Measurements from ENCODE around the gene MAP3K2.

The MAP3K2 gene

DNA sequence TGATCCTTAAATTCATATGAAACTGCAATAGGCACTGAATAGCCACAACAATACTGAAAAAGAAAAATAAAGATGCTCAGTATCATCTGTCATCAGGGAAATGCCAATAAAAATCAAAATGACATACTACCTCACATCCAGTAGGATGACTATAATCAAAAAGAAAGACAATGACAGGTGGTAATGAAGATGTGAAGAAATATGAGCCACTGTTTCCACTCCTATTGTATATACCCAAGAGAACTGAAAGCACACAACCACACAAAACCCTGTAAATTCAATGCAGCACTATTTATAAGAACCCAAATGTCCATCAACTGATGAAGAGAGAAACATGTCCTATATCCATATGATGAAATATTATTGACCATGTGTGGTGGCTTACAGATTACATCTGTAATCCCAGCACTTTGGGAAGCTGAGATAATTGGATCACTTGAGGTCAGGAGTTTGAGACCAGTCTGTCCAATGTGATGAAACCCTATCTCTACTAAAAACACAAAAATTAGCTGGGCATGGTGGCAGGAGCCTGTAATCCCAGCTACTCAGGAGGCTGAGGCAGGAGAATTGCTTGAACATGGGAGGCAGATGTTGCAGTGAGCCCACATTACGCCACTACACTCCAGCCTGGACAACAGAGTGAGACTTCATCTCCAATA, 39.9 kb downstream of the MAP3K2 start:
- DNase-seq, result no peak

DNA sequence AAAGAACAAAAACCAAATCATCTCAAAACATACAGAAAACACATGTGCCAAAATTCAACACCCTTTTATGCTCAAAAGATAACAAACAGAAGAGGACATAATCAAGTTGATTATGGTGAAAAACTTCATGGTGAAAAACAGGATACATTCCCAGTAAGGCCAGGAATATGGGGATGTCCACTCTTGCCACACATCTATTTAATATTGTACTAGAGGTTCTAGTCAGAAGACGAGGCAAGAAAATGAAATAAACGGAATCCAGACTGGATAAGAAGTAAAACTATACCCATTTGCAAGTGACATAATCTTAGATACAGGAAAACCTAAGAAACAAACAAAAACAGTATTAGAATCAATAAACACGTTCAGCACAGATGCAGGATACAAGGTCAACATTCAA, 40.8 kb downstream of the MAP3K2 start:
- no peak for DNase-seq

DNA sequence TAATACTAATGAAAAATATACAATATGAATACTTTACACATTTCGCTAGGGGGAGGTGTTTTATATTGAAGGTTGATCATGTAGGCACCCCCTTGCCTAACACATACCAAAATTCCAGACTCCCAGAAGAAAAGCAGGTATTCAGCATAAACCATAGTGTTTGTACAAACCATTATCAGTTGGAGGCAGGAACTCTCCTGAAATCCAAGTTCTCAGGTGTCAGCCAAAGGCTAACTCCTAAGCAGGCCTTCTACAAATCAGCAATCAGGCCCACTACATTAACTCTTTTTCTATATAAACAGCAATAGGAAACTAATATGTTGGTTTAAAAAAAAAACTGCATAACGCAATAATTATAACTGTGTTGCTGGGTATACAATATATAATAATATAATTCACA, 44.5 kb downstream of the MAP3K2 start:
- no peak for DNase-seq

DNA sequence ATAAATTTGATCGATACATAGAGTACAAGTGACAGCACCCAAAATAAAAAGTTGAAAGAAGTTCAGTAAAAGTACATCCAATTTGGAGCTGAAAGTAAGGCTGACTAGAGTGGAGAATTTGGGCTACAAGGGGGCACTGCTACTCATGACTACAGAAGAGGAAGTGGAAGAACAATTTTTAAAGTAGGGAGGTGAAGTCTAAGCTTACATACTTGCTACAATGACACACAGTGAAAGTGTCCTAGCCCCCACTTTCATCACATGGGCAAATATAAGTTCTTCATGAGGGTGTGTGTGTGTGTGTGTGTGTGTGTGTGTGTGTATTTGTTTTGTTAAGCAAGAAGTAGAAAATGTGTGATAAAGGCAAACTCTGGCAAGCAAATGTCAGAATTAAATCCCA, 45.7 kb downstream of the MAP3K2 start:
- no peak for DNase-seq

DNA sequence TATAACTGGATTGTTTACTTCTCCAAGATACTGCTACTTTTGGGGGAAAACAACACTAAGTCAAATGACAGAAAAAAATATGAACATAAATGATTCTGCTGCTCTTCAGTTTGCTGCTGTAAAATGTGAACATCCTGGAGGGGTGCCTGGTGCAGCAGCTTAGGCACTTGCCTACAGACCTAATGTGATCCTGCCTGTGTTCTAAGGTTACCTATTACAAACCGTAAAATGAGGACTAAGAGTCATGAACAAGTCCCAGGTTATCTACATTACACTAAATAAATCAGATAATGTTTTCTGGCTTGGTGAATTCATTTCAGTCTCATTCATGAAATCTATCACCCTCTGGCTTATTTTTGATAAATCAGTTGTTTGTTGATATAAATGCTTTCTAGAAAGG, 55.4 kb downstream of the MAP3K2 start:
- DNase-seq, result no peak

DNA sequence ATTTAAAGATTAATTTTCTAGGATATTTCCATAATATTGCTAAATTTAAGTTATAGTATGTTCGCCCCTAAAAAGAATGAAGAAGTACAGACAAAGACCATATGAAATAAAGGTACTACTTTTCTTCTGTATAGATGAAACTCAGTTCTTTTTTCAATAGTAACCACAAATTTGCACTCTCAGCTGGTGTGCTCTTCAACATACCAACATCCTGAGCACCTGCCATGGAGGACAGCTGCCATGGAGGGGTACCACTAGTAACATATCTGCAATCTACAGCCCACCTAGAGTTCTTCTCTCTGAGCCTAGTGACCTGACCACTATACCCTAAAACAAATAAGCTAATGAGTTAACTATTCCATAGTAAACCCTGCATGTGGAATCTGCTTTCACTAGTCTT, 57.0 kb downstream of the MAP3K2 start:
- no peak for DNase-seq

DNA sequence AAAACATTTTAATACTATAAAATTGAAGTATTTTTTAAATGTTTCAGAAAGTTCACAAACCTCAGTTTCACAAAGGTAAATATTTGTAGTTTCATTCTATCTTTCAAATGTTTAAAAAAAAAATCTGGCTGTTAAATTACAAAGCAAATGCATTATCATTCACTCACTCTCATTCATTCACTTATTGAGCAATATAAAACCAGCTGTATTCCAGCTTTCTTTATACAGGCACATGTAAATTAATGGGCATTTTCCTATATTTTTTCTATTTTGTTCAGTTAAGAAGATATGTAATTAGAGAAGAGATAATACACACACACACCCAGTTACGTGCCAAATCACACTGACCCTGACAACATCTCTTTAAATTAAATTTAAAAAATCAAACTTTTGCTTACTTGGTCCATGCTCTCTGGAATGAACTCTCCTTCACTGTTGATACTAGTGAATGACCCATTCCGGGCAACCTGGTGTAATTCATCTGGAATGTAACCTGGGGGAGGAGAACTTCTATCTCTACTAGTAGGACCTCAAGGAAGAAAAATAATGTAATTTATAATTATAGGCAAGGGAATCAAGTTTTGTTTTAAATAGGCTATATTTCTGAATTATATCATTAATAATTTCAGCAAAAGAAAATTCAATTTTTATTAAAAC, 61.4 kb downstream of the MAP3K2 start:
- no peak for DNase-seq

DNA sequence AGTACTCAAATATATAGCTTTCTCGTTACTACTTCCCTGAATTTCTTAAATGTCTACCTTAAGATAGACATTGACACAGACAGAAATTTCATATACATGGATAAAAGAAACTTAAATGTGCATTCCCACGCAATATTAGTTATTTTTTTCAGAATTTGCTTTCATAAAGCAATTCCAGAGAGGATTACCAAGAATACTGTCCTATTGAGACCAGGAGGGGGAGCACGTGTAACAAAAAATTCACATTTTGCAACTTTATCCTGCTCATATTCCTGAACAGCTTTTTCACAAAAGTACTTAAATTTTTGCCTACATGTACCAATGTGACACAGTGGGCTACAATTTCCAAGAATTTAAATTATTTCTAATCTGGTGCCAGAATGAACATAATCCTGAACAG, 63.1 kb downstream of the MAP3K2 start:
- peak; percentile 16 for DNase-seq

DNA sequence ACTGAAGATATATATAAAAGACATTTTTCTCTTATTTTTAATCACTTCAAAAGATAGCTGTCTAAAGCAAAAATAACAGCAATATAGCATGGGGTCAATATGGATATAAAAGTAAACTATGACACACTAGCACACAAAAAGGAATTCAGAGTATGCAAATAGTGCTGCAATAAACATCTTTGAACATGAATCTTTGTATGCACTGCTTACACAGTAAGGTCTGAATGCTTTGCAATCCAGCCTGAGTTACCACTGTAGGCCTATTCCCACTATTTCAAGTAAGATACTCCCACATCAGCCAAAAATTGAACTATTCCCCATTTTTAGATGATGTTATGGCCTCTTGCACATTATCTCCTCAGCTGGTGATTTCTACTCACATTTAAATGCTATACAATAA, 66.5 kb downstream of the MAP3K2 start:
- no peak for DNase-seq

DNA sequence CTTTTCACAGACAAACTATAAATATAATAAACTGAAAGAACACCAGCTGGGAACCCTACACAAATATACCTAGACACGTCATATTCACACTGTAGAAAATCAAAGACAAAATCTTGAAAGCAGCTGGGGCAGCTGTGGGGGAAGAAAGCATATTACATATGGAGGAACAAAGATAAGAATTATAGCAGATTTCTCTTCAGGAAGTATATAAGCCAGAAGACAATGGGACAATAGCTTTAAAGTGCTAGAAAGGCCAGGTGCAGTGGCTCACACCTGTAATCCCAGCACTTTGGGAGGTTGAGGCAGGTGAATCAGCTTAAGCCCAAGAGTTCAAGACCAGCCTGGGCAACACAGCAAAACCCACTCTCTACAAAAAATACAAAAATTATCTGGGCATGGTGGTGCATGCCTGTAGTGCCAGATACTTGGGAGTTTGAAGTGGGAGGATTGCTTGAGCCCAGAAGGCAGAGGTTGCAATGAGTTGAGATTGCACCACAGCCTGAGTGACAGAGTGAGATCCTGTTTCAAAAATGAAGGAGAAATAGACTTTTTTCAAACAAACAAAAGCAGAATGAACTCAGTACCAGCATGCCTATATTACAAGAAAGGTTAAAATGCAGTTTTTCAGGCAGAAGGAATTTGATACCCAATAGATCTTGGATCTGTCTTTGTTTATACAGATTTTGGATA, 67.0 kb downstream of the MAP3K2 start:
- DNase-seq, result no peak

DNA sequence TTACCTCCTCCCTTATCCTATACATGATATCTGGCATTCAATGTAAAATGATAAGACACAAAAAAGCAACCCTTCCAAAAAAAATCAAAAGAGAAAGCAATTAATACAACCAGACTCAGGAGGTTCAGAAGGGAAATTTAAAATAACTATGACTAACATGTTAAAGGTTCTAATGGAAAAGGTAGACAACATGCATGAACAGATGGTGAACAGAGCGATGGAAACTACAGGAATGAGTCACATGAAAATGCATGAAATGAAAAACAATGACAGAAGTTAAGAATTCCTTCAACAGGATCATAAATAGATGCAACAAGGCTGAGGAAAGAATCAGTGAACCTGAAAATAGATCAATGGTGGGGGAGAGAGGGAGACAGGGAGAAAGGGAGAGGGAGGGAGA, 67.7 kb downstream of the MAP3K2 start:
- no peak for DNase-seq

DNA sequence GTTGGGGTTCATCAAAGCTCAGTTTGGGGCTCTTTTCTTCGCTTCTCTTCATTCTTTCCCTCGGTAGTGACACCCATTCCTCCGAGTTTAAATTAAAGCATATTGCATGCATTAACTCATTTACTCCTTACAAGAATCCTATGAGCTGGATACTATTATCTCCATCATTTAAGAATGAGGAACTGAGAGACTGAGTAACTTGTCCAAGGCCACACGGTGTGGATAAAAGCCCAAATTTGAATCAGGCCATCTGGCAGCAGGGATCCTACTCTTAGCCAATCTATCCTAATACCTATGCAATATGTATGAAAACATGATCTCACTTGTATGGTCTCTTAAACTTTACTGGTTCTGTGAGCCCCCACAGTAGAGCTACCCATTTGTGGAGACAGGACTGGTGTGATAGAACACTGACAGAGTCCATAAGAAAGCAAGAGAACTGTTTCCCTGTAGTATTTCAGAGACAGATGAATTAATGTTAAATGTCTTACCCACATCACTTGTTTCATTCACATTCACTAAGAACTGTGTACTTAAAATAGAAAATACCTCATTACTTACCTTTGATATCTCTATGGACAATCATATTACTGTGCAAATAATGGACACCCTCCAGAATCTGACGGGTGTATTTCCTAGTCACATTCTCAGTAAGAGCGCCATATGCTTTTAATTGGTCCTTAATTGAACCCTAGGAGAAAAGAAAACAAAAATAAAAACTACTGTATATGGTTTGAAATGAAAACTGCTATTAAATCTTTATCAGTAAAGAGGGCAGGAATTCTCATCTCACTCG, 73.4 kb downstream of the MAP3K2 start:
- DNase-seq, result no peak

DNA sequence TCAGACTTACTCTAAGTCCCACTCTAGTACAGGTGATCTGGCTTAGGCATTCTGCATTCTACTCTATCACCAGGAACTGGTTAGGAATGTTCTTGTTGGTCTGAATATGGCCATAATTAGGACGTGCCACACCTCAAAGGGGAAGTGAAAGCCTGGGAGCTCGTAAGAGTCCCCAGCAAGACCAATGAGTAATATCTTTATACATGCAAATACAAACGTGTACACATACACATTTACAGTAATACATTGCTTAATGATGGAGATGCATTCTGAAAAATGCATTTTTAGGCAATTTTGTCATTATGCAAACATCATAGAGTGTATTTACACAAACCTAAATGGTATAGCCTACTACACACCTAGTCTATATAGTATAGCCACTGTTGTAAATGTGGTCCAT, 74.4 kb downstream of the MAP3K2 start:
- no peak for DNase-seq

DNA sequence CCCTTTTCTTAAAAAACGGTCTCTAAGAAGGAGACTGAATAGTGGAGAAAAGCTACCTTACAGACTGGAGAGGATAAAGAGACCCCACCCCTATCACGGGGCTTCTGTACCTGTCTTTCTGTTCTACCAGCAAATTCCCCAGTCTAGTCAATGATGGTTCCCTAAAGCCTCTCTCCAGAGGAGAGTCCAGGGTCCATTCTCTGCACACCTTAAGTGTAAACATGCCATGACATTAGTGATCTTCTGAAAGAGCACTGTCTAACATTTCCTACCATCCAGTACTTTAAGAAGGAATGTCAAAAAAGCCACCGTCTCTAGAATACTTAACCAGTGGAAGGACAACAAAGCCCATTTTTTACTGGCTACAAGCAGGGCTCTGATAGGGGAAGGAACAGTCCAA, 76.8 kb downstream of the MAP3K2 start:
- DNase-seq, result no peak

DNA sequence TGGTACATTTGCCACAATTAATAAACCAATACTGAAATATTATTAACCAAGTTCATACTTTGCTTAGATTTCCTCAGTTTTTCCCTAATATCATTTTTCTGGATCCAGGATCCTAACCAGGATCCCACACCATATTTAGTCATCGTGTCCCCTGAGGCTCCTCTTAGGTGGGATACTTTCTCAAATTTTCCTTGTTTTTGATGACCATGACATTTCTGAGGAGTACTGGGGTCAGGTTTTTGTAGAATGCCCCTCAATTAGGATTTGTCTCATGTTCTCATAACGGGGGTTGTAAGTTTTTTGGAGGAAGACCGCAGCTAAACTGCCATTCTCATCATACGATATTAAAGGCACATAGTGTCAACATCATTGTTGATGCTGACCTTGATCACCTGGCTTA, 78.3 kb downstream of the MAP3K2 start:
- DNase-seq, result no peak

DNA sequence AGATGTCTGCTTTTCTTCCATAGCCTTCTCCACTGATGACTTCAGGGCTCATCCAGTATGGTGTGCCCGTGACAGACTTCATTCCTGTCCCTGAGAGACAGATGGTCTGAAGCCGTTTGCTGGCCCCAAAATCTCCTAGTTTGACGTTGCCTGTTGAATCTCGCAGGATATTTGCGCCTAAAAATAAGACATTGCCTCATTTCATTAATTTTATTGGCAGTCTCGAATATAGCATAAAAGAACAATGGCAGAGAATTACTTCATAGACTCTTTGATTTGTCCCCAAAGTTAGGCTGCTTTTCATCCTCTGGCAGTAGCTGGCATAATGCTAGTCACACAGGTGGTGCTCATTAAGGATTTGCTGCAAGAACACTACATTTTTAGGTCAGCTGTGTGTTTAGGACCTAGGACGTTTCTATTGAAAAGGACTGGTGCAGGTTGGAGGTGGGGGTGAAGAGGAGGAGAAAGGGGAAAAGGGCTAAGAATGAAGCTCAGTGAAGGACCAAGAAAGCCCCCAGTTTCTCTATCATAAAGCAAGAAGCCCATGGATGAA, 79.1 kb downstream of the MAP3K2 start:
- DNase-seq, result no peak

DNA sequence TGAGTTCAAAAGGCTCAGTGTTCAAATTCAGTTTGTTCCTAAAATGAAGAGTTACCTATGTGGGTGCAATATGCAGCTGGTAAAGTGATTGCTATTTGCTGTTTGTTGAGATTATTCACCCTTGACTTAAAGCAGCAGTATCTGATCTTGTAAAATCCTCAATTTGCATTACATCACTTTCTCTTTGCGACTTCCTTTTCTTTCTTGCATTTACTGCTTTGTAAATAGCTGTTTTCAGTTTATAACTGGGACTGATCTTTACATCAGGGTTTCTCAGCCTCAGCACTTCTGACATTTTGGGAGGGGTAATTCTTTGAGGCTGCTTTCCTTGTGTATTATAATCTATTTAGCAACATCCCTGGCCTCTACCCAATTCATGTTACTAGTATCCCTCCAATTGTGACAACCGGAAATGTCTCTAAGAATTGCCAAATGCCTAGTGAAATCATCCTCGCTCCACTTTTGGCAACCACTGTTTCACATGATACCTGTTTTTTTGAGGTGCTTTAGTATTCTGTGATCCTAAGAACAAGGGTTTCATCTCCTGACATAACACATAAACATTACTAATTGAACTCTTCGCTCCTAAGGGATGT, 81.7 kb downstream of the MAP3K2 start:
- DNase-seq, result no peak

DNA sequence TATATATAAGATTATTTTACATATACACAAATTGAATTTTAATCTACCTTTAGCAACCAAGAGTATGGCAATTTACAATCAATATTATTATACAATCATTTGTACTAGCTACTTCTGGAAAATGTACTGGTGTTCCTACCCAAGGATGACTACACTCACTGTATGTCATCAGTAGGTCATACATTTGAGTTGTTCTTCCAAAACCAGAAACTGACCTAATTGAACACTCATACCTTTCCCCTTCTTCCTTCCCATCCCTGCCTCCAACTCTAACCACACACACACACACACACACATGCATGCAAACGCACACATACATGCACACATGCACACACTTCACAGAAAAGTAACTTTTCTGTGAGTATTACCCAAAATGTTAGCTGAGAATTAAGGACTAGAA, 85.6 kb downstream of the MAP3K2 start:
- DNase-seq, result no peak

DNA sequence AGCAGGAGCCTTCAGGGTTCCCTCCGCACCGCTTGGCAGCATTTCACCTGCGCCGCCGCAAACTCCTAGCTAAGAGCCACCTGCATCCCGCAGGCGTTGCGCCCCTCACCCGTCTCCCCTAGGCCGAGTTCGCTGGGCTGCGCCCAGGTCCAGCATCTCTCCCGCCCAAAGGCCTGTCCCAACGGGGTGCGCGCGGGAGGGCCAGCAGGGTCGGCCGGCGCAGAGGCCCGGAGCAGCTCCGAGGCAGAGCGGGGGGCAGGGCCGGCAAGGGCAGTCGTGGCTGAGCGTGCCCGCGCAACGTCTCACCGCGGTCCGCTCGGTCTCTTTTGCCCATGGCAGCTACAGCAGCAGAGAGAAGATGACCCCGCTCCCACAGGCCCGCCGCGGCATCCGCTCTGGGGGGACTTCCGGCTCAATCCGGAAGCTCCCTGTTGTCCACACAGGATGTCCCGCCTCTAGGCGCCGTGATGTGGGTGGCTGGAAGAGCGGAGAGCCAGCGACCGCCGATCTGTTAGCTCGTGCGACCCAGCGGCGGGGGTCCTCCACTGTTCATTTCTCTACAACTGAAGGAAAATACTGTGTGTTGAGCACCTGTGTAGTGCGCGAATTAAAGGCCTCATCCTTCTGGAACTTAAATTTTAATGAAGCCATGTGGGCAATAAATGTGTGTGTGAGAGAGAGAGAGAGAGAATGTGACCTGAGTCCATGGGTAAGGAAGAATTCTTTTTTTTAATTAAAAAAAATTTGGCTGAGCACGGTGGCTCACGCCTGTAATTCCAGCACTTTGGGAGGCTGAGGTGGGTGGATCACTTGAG, 93.8 kb downstream of the MAP3K2 start, which contains the start of gene ERCC3:
Gene ERCC3, minus strand, starts transcription at position 397 of the 815 bp plus-strand sequence. Its CDS starts 63 bp downstream, at position 334.
- peak; percentile 86 for DNase-seq

DNA sequence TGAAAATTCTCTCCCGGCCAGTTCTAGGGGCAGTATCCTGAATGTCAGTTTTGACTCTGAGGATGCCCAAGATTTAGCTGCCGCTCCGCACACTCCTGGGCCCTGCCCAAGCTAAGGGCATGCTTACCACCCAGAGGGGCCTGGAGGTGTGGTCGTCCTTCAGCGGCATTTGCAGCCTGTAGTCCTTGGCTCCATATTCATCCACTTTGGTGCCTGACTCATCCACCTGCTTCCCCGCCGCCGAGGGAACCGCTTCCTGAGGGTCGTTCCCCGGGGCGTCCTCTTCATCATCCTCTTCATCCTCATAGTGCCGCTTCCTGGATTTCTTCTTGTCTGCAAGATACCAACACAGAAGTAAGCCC, 94.4 kb downstream of the MAP3K2 start:
- DNase-seq, result no peak

DNA sequence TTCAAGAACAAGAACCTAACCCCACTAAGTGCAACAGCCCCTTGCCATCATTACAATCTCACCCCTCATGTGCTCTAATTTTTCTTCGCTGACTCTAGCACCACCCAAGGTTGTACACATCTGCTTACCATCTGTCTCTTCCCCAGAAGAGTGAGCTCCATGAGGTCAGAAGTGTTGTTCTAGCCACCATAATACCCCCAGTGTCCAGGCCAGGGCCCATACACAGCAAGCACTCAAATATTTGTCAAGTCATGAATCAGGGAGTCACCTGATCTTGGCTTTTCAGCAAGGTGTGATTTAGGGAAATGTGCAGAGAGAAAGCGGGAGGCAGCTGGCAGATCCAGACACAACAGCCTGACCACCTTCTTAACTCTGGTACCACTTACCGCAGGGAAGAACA, 99.5 kb downstream of the MAP3K2 start:
- no peak for DNase-seq

DNA sequence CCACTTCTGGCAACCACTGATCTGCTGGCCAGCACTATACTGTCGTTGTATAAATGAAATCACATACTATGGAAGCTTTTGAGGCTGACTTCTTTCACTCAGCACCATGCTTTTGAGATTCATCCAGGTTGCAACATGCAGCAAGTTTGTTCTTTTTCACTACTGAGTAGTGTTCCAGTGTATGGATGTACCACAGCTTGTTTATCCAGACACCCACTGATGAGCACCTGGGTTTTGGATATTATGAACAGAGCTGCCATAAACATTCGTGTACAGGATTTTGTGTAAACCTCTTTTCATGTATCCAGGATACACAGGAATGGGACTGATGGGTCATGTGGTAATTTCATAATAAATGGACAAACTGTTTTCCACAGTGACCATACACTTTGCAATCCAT, 104.5 kb downstream of the MAP3K2 start:
- DNase-seq, result no peak

Measured in CD4-positive, alpha-beta T cell treated with Interleukin-17A for 4 hours (primary cell).